Panc1 (cell line): ENCODE measurements around the gene TFG. TPM values are rescaled to one million over a fixed set of nuclear protein-coding genes. Genes with fewer than 3 reads are reported as not detected.

Source experiments
- ATAC-seq: fragments of 200-7000 bp; cut with Tn5 transposase; 2 replicates; pipeline ENCODE4 v1.9.1; 2020; ENCODE audit warnings: mild to moderate bottlenecking, moderate library complexity
- BruUV-seq: library from RNA; stranded (reverse); fragments of 400-500 nt; replicated peaks from 2 replicates; lab custom pipeline; 2021; lab: Mats Ljungman, UMichigan
- CTCF ChIA-PET: fragments of 300-600 bp; sonication (Branson Sonifier 250); formaldehyde crosslinking; loops from one replicate; lab custom pipeline; 2022; ENCODE audit warnings: antibody characterized with exemption; lab: Charles Lee
- POLR2A ChIA-PET: fragments of 300-600 bp; sonication (Branson Sonifier 250); formaldehyde crosslinking; loops from one replicate; lab custom pipeline; 2022; ENCODE audit warnings: antibody characterized with exemption; lab: Charles Lee
- DNase-seq: peaks from one replicate; pipeline ENCODE4 v3.0.0-alpha.2; 2010; ENCODE audit warnings: low read depth, low spot score
- H3K27ac ChIP-seq: 2 replicates; pipeline ENCODE4 v1.5.1; 2011; ENCODE audit warnings: mild to moderate bottlenecking, low read length, inconsistent platforms
- H3K27me3 ChIP-seq: fragments of 200-500 bp; sonication (Bioruptor generic); 2 replicates; pipeline ENCODE4 v1.6.0; 2014; ENCODE audit warnings: low read length, inconsistent platforms; ENCODE audit not compliant: control insufficient read depth, insufficient read depth
- H3K36me3 ChIP-seq: fragments of 200-500 bp; sonication (Bioruptor generic); 2 replicates; pipeline ENCODE4 v1.5.1; 2014; ENCODE audit warnings: inconsistent platforms, mild to moderate bottlenecking, low read length, moderate library complexity; ENCODE audit not compliant: control insufficient read depth, insufficient read depth
- H3K4me1 ChIP-seq: 2 replicates; pipeline ENCODE4 v1.5.1; 2011; ENCODE audit warnings: inconsistent platforms, mild to moderate bottlenecking, low read length, moderate library complexity; ENCODE audit not compliant: control insufficient read depth, insufficient read depth
- H3K4me3 ChIP-seq, 2 experiments: 2 replicates each; pipeline ENCODE4 v1.5.1; 2011 to 2012; ENCODE audit warnings: low read depth in 2 of 2, low read length in 2 of 2, mild to moderate bottlenecking in 2 of 2, inconsistent platforms in 1 of 2, moderate library complexity in 1 of 2
- H3K9me3 ChIP-seq: fragments of 200-500 bp; sonication (Bioruptor generic); 2 replicates; pipeline ENCODE4 v1.5.1; 2014; ENCODE audit warnings: low read depth, mild to moderate bottlenecking, inconsistent platforms, low read length, moderate library complexity; ENCODE audit not compliant: control insufficient read depth, insufficient read depth
- CTCF ChIP-seq: fragments of 450-650 bp; IDR thresholded peaks from 2 replicates; pipeline ENCODE4 v1.5.1; 2017; ENCODE audit warnings: mild to moderate bottlenecking
- POLR2AphosphoS5 ChIP-seq: IDR thresholded peaks from 2 replicates; pipeline ENCODE4 v1.6.1; 2012; ENCODE audit warnings: mild to moderate bottlenecking, low read depth, low read length, moderate library complexity
- REST ChIP-seq, 2 experiments: IDR thresholded peaks; 2 replicates each; pipeline ENCODE4 v1.6.1; 2011 to 2012; ENCODE audit warnings: low read depth in 2 of 2, control low read depth in 1 of 2, low read length in 1 of 2, mild to moderate bottlenecking in 1 of 2, moderate library complexity in 1 of 2; ENCODE audit not compliant: insufficient read depth in 1 of 2
- SIN3A ChIP-seq: IDR thresholded peaks from 2 replicates; pipeline ENCODE4 v1.6.1; 2012; ENCODE audit warnings: low read depth, mild to moderate bottlenecking, low read length, moderate library complexity, borderline replicate concordance; ENCODE audit not compliant: insufficient read depth
- TCF7L2 ChIP-seq: IDR thresholded peaks from 2 replicates; pipeline ENCODE4 v1.6.1; 2011; ENCODE audit warnings: mild to moderate bottlenecking, low read depth, low read length, inconsistent platforms
- in situ Hi-C: cut with HindIII; loops from 2 replicates; pipeline ENCODE4 v1.10.0; 2016; ENCODE audit warnings: low sequenced_read_pairs, low pct_unique_long_range_greater_than_20kb
- intact Hi-C: fragments of 100-400 bp; cut with micrococcal nuclease; formaldehyde crosslinking; loops from one replicate; pipeline ENCODE4 v1.10.0; 2022; ENCODE audit not compliant: unreplicated experiment
- total RNA-seq: library from RNA; stranded (reverse); gene quantifications from one replicate; pipeline ENCODE4 v1.2.1, GENCODE V29; 2021; ENCODE audit not compliant: unreplicated experiment

Gene TFG
- total RNA-seq, 1 experiment from 2014 or later: 159 TPM

GRCh38 chr3:100746092-100746491 lies 36.8 kb downstream of the TFG start:
- intact Hi-C loops: no loop called here
- H3K36me3 ChIP-seq: peaks cover 94% of the 10 kb centered on the region
- DNase-seq: no peak
- no peaks in the 10 kb centered on the region for H3K9me3 ChIP-seq
- H3K27me3 ChIP-seq: no peaks in the 10 kb centered on the region
- ChIA-PET POLR2A (no interaction called here), CTCF (no interaction called here)
- no peak for ATAC-seq
- H3K4me1 ChIP-seq: no peaks in the 10 kb centered on the region
- TF ChIP-seq TCF7L2: no peak
- TF ChIP-seq CTCF: no peak
- no peak for TF ChIP-seq POLR2AphosphoS5
- in situ Hi-C loops: no loop called here
- H3K27ac ChIP-seq: no peak overlapping the region
- H3K4me3 ChIP-seq: no peak overlapping the region
- BruUV-seq: no TSS peak

GRCh38 chr3:100748220-100748619 lies 38.9 kb downstream of the TFG start:
- Histone ChIP-seq H3K27ac (no peak overlapping the region), H3K27me3 (no peaks in the 10 kb centered on the region), H3K36me3 (peaks cover 80% of the 10 kb centered on the region), H3K9me3 (no peaks in the 10 kb centered on the region), H3K4me1 (no peaks in the 10 kb centered on the region), H3K4me3 (no peak overlapping the region)
- no peak for ATAC-seq
- TF ChIP-seq SIN3A (no peak), REST (IDR thresholded peaks at IDR 0.05; ENCODE audit: insufficient read depth in 1 of 2, low read depth in 2 of 2, low read length in 1 of 2) (no peak), TCF7L2 (no peak)
- DNase-seq: no peak
- ChIA-PET POLR2A (no interaction called here), CTCF (no interaction called here)
- BruUV-seq: TSS peak; percentile 14
- in situ Hi-C loops: no loop called here
- intact Hi-C loops: no loop called here

GRCh38 chr3:100748967-100749366 lies 39.7 kb downstream of the TFG start:
- CTCF ChIA-PET: no interaction called here
- TF ChIP-seq REST (IDR thresholded peaks at IDR 0.05; ENCODE audit: insufficient read depth in 1 of 2, low read depth in 2 of 2, low read length in 1 of 2) (no peak), CTCF (no peak), POLR2AphosphoS5 (no peak), SIN3A (no peak), TCF7L2 (no peak)
- Histone ChIP-seq H3K4me3 (no peak overlapping the region), H3K36me3 (peaks cover 73% of the 10 kb centered on the region), H3K27ac (no peak overlapping the region), H3K9me3 (no peaks in the 10 kb centered on the region), H3K27me3 (no peaks in the 10 kb centered on the region), H3K4me1 (no peaks in the 10 kb centered on the region)
- no TSS peak for BruUV-seq
- POLR2A ChIA-PET: no interaction called here
- DNase-seq (no peak), ATAC-seq (no peak)
- in situ Hi-C loops (no loop called here), intact Hi-C loops (no loop called here)
